Breast epithelium (tissue), 3 donors: ENCODE measurements around the gene TTLL11.

Source experiments
- CTCF ChIP-seq, 3 donors: fragments of 450-650 bp; IDR thresholded peaks; one replicate each; pipeline ENCODE4 v1.5.1; 2016 to 2017; ENCODE audit warnings: antibody characterized with exemption in 3 of 3, mild to moderate bottlenecking in 3 of 3, moderate library complexity in 3 of 3
- POLR2AphosphoS5 ChIP-seq, 3 donors: sonication (generic); formaldehyde crosslinking; IDR thresholded peaks; one replicate each; pipeline ENCODE4 v1.6.1; 2017; ENCODE audit warnings: antibody characterized with exemption in 3 of 3

- TF ChIP-seq CTCF (IDR thresholded peaks at IDR 0.05): no peak
- TF ChIP-seq POLR2AphosphoS5 (IDR thresholded peaks at IDR 0.05): no peak
Observed at GRCh38 chr9:121996783-121997182, 96.3 kb downstream of the TTLL11 start.
